DND-41 (cell line): ENCODE data around the gene PIEZO1.

Experiments used
- ATAC-seq: fragments of 200-7000 bp; cut with Tn5 transposase; 3 replicates; pipeline ENCODE4 v1.9.1; 2021; ENCODE audit warnings: low read depth; ENCODE audit not compliant: insufficient read depth
- DNase-seq: peaks from one replicate; pipeline ENCODE4 v3.0.0-alpha.2; 2020
- H2AFZ ChIP-seq: 2 replicates; pipeline ENCODE4 v1.6.0; 2012; ENCODE audit warnings: low read depth, low read length
- H3K27ac ChIP-seq: 2 replicates; pipeline ENCODE4 v1.5.1; 2012; ENCODE audit warnings: low read length, inconsistent platforms
- H3K27me3 ChIP-seq: fragments of 200-600 bp; sonication (generic); 2 replicates; pipeline ENCODE4 v1.6.0; 2012; ENCODE audit warnings: low read length, mild to moderate bottlenecking, inconsistent platforms; ENCODE audit not compliant: insufficient read depth, poor library complexity
- H3K36me3 ChIP-seq: 2 replicates; pipeline ENCODE4 v1.5.1; 2012; ENCODE audit warnings: low read length, inconsistent platforms; ENCODE audit not compliant: insufficient read depth
- H3K4me1 ChIP-seq: 2 replicates; pipeline ENCODE4 v1.5.1; 2012; ENCODE audit warnings: mild to moderate bottlenecking, low read length; ENCODE audit not compliant: insufficient read depth
- H3K4me2 ChIP-seq: 2 replicates; pipeline ENCODE4 v1.6.0; 2012; ENCODE audit warnings: mild to moderate bottlenecking, moderate library complexity, low read length, inconsistent platforms; ENCODE audit not compliant: insufficient read depth
- H3K4me3 ChIP-seq, 2 experiments: fragments of 200-600 bp in 1 of 2; shearing (Covaris generic) in 1 of 2; 2 replicates each; pipeline ENCODE4 v1.5.1; 2012 to 2016; ENCODE audit warnings: inconsistent platforms in 2 of 2, low read length in 2 of 2, mild to moderate bottlenecking in 2 of 2, low read depth in 1 of 2, moderate library complexity in 1 of 2
- H3K79me2 ChIP-seq: 2 replicates; pipeline ENCODE4 v1.6.0; 2012; ENCODE audit warnings: low read length, inconsistent platforms; ENCODE audit not compliant: insufficient read depth
- H3K9ac ChIP-seq: 2 replicates; pipeline ENCODE4 v1.6.0; 2012; ENCODE audit warnings: low read depth, mild to moderate bottlenecking, inconsistent platforms, low read length, moderate library complexity
- H3K9me3 ChIP-seq: 2 replicates; pipeline ENCODE4 v1.5.1; 2012; ENCODE audit warnings: low read length, moderate library complexity, mild to moderate bottlenecking, inconsistent platforms; ENCODE audit not compliant: insufficient read depth, severe bottlenecking
- H4K20me1 ChIP-seq: 2 replicates; pipeline ENCODE4 v1.6.0; 2012; ENCODE audit warnings: low read length; ENCODE audit not compliant: insufficient read depth
- CTCF ChIP-seq: IDR thresholded peaks from 2 replicates; pipeline ENCODE4 v1.5.1; 2012; ENCODE audit warnings: borderline replicate concordance, low read length, moderate library complexity, mild to moderate bottlenecking; ENCODE audit not compliant: poor library complexity, severe bottlenecking; ENCODE audit errors: extremely low read depth
- EZH2 ChIP-seq: IDR thresholded peaks from 3 replicates; pipeline ENCODE4 v1.6.1; 2012; ENCODE audit warnings: borderline replicate concordance, low read depth, mild to moderate bottlenecking, moderate library complexity, low read length, inconsistent platforms; ENCODE audit not compliant: severe bottlenecking

The PIEZO1 gene

GRCh38 chr16:88715312-88716190, 69.5 kb downstream of the PIEZO1 start:
- peaks cover 56% of the 10 kb centered on the region for H4K20me1 ChIP-seq
- TF ChIP-seq CTCF: no peak
- peaks cover 73% of the 10 kb centered on the region for H3K36me3 ChIP-seq
- ATAC-seq (no peak), DNase-seq (no peak)
- no peak overlapping the region for H3K27ac ChIP-seq
- H3K4me1 ChIP-seq: no peaks in the 10 kb centered on the region
- H3K9ac ChIP-seq: no peak overlapping the region
- H3K79me2 ChIP-seq: peaks cover 9% of the 10 kb centered on the region; the same call in 1 of the 2 replicates
- no peak overlapping the region for H3K4me2 ChIP-seq
- H3K9me3 ChIP-seq: no peaks in the 10 kb centered on the region
- no peak overlapping the region for H3K4me3 ChIP-seq
- H2AFZ ChIP-seq: no peak overlapping the region
- no peaks in the 10 kb centered on the region for H3K27me3 ChIP-seq

DNA sequence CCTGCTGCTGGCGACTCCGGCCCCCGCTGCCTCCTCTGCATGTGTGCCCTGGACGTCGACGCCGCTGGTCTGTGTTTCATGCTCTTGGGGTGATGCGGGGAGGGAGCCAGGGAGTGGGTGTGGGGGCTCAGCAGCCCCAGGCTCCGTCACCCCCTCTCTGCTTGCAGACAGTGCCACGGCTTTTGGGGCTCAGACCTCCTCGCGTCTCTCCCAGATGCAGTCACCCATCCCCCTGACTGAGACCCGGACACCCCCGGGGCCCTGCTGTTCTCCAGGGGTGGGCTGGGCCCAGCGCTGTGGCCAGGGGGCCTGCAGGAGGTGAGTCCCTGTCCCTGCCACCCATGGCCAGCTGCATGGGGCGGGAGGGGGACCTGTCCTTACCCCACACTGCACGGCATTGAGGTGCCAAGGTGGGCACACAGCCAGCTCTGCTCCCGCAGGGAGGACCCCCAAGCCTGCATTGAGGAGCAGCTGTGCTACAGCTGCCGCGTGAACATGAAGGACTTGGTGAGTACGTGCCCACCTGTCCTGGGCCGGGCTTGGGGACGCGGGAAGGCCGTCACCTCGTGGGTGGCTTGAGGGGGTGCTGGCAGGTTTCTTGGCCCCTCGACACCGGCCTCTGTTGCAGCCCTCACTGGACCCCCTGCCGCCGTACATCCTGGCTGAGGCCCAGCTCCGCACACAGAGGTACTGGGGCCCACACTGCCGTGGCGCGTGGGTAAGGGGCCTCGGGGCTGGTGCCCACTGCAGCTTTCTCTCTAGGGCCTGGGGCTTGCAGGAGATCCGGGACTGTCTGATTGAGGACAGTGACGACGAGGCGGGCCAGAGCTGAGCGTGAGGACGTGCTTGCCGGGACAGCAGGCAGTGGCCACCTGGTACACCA, 70.4 kb downstream of the PIEZO1 start:
- no peaks in the 10 kb centered on the region for H3K4me1 ChIP-seq

DNA sequence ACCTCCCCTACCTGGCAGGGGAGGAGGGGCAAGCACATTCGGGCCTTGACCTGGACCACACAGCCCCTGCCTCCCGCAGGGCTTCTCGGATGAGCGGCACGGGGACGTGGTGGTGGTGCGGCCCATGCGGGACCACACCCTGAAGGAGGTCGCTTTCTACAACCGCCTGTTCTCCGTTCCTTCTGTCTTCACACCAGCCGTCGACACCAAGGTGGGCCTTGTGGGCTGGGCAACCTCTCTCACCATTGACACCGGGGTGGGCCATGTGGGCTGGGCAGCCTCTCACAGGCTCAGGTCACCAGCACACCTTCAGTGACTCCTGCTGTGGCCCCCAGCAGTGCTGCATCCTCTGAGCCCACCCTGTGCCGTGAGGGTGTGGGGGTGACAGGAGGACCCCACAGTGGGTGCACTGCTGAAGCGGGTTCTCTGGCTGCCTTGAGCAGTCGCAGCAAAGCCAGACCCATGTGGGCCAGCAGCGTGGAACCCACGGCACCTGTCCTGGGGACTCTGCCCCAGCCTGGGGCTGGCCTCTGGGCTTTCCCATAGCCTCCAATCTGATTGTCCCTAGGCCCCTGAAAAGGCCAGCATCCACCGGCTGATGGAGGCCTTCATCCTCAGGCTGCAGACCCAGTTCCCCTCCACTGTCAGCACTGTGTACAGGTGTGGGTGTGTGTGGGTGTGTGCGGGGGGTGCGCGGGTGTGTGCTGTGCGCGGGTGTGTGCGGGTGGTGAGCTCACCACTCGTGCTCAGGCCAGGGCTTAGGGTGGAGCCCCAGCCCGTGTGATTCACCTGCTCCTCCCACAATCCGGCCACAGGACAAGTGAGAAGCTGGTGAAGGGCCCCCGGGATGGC, 71.2 kb downstream of the PIEZO1 start:
- Histone ChIP-seq H3K4me1 (peaks cover under 1% of the 10 kb centered on the region), H3K36me3 (peaks cover 65% of the 10 kb centered on the region), H3K79me2 (peaks cover 23% of the 10 kb centered on the region), H3K9me3 (no peaks in the 10 kb centered on the region), H4K20me1 (peaks cover 54% of the 10 kb centered on the region), H3K4me2 (no peak overlapping the region), H2AFZ (no peak overlapping the region), H3K27ac (no peak overlapping the region), H3K9ac (no peak overlapping the region), H3K27me3 (no peaks in the 10 kb centered on the region), H3K4me3 (no peak overlapping the region)
- DNase-seq (no peak), ATAC-seq (peak; percentile 20; the same call in 1 of the 3 replicates)
- TF ChIP-seq EZH2 (no peak), CTCF (no peak)

More for the DNA sequence above, 70.4 kb downstream of the PIEZO1 start:
- Histone ChIP-seq H3K9me3 (no peaks in the 10 kb centered on the region), H3K9ac (no peak overlapping the region), H3K27ac (no peak overlapping the region), H4K20me1 (peaks cover 59% of the 10 kb centered on the region), H3K27me3 (no peaks in the 10 kb centered on the region), H2AFZ (no peak overlapping the region), H3K36me3 (peaks cover 73% of the 10 kb centered on the region), H3K4me2 (no peak overlapping the region), H3K4me3 (no peak overlapping the region), H3K79me2 (peaks cover 14% of the 10 kb centered on the region; the same call in 1 of the 2 replicates)
- TF ChIP-seq CTCF: no peak
- TF ChIP-seq EZH2: no peak
- ATAC-seq (peak; percentile 6; the same call in 1 of the 3 replicates), DNase-seq (no peak)
